Transverse colon (tissue), 4 donors: Measurements from ENCODE around the gene POM121L2.

Experiments used
- CTCF ChIP-seq, 5 experiments: fragments of 200-600 bp in 3 of 5; fragments of 450-650 bp in 2 of 5; sonication (generic) in 3 of 5; IDR thresholded peaks; 1 replicate in 2 of 5; 2 replicates in 3 of 5; pipeline ENCODE4 v1.5.1; 2016 to 2017; ENCODE audit warnings: antibody characterized with exemption in 5 of 5, inconsistent platforms in 3 of 5, mild to moderate bottlenecking in 2 of 5, moderate library complexity in 1 of 5
- EP300 ChIP-seq: sonication (generic); formaldehyde crosslinking; IDR thresholded peaks from one replicate; pipeline ENCODE4 v1.6.1; 2017; ENCODE audit warnings: antibody characterized with exemption, low read depth
- POLR2AphosphoS5 ChIP-seq, 3 donors: sonication (generic); formaldehyde crosslinking; IDR thresholded peaks; one replicate each; pipeline ENCODE4 v1.6.1; 2016; ENCODE audit warnings: antibody characterized with exemption in 3 of 3

- TF ChIP-seq CTCF (IDR thresholded peaks at IDR 0.05) (no peak), POLR2AphosphoS5 (IDR thresholded peaks at IDR 0.05) (no peak), EP300 (no peak)
These were observed 44.1 kb downstream of the POM121L2 start for GRCh38 chr6:27267857-27268434.
